ENCODE results near the gene MIS12. TPM values are rescaled to one million over a fixed set of nuclear protein-coding genes. Genes with fewer than 3 reads are reported as not detected.

The MIS12 gene
- total RNA-seq, 2 donors from 2014 or later = 40.7 to 40.9 TPM

- no peaks in the 10 kb centered on the region for H3K4me1 Mint-ChIP-seq (ENCODE audit: low read depth in 2 of 2)
- H3K9me3 Mint-ChIP-seq = no peaks in the 10 kb centered on the region
- H3K4me3 Mint-ChIP-seq = no peak overlapping the region
- ATAC-seq (no peak), DNase-seq (ENCODE audit: low spot score) (no peak)
- peaks cover 17% of the 10 kb centered on the region for H3K36me3 Mint-ChIP-seq
- no peaks in the 10 kb centered on the region for H3K27me3 Mint-ChIP-seq
- no peak overlapping the region for H3K27ac Mint-ChIP-seq
These were observed 46.2 kb downstream of the MIS12 start for GRCh38 chr17:5532581-5532980.

GRCh38 chr17:5533486-5534315 lies 47.3 kb downstream of the MIS12 start:
- peaks cover 17% of the 10 kb centered on the region for H3K36me3 Mint-ChIP-seq
- ATAC-seq (no peak), DNase-seq (ENCODE audit: low spot score) (no peak)
- no peak overlapping the region for H3K4me3 Mint-ChIP-seq
- H3K27me3 Mint-ChIP-seq = no peaks in the 10 kb centered on the region
- no peaks in the 10 kb centered on the region for H3K4me1 Mint-ChIP-seq (ENCODE audit: low read depth in 2 of 2)
- no peak overlapping the region for H3K27ac Mint-ChIP-seq
- no peaks in the 10 kb centered on the region for H3K9me3 Mint-ChIP-seq

- ATAC-seq (no peak), DNase-seq (ENCODE audit: low spot score) (no peak)
- Mint-ChIP-seq H3K9me3 (no peaks in the 10 kb centered on the region), H3K27ac (peak overlapping the region in 1 of 2 donors; percentile 23), H3K4me1 (ENCODE audit: low read depth in 2 of 2) (no peaks in the 10 kb centered on the region), H3K4me3 (no peak overlapping the region), H3K36me3 (peaks cover 10% of the 10 kb centered on the region), H3K27me3 (no peaks in the 10 kb centered on the region)
These were observed 49.1 kb downstream of the MIS12 start for GRCh38 chr17:5535436-5535835.

- DNase-seq (ENCODE audit: low spot score) (no peak), ATAC-seq (no peak)
- H3K4me3 Mint-ChIP-seq = no peak overlapping the region
- H3K27me3 Mint-ChIP-seq = no peaks in the 10 kb centered on the region
- no peaks in the 10 kb centered on the region for H3K9me3 Mint-ChIP-seq
- no peaks in the 10 kb centered on the region for H3K4me1 Mint-ChIP-seq (ENCODE audit: low read depth in 2 of 2)
- H3K36me3 Mint-ChIP-seq = peaks cover 5% of the 10 kb centered on the region
- H3K27ac Mint-ChIP-seq = peak overlapping the region in 1 of 2 donors; percentile 56
These were observed 50.7 kb downstream of the MIS12 start for GRCh38 chr17:5536866-5537650.

GRCh38 chr17:5539286-5539685 lies 52.9 kb downstream of the MIS12 start:
- Mint-ChIP-seq H3K36me3 (peaks cover 5% of the 10 kb centered on the region), H3K27ac (no peak overlapping the region)

GRCh38 chr17:5540321-5540720 lies 54.0 kb downstream of the MIS12 start:
- H3K27ac Mint-ChIP-seq = no peak overlapping the region
- H3K36me3 Mint-ChIP-seq = peaks cover 5% of the 10 kb centered on the region
- ATAC-seq = no peak
- no peaks in the 10 kb centered on the region for H3K27me3 Mint-ChIP-seq
- H3K9me3 Mint-ChIP-seq = no peaks in the 10 kb centered on the region
- H3K4me3 Mint-ChIP-seq = no peak overlapping the region
- DNase-seq (ENCODE audit: low spot score) = no peak
- H3K4me1 Mint-ChIP-seq (ENCODE audit: low read depth in 2 of 2) = no peaks in the 10 kb centered on the region

More at GRCh38 chr17:5539286-5539685, 52.9 kb downstream of the MIS12 start:
- ATAC-seq (no peak), DNase-seq (ENCODE audit: low spot score) (no peak)
- no peaks in the 10 kb centered on the region for H3K4me1 Mint-ChIP-seq (ENCODE audit: low read depth in 2 of 2)
- no peak overlapping the region for H3K4me3 Mint-ChIP-seq
- H3K27me3 Mint-ChIP-seq = no peaks in the 10 kb centered on the region
- H3K9me3 Mint-ChIP-seq = no peaks in the 10 kb centered on the region

Other genes starting within 250 kb of the MIS12 start
- 10 to 100 TPM; 42.8 to 77.0 TPM for gene RABEP1, start 204.3 kb upstream of the MIS12 start, total RNA-seq
- 100 to 1,000 TPM in 1 of 2 donors, 10 to 100 TPM in 1; 82.1 to 118 TPM for gene NUP88, start 66.9 kb upstream of the MIS12 start, total RNA-seq
- gene RPAIN, start 66.4 kb upstream of the MIS12 start, total RNA-seq = 10 to 100 TPM; 54.1 to 64.7 TPM
- 100 to 1,000 TPM; 173 to 271 TPM for gene C1QBP, start 47.4 kb upstream of the MIS12 start, total RNA-seq
- gene DHX33, start 17.6 kb upstream of the MIS12 start, total RNA-seq = 10 to 100 TPM; 26.5 to 57.0 TPM
- gene DERL2, start 388 bp upstream of the MIS12 start, total RNA-seq = 100 to 1,000 TPM; 102 to 128 TPM
- gene NLRP1, start 97.9 kb downstream of the MIS12 start, total RNA-seq = 10 to 100 TPM; 34.6 to 36.3 TPM

Measured in natural killer cell treated with Interleukin-12 subunit alpha and Interleukin-12 subunit beta and Interleukin-15 and Interleukin-18, amount 100 ng/mL, for 72 hours (primary cell).